Thyroid gland (tissue), 4 donors: Measurements from ENCODE around the gene UNKL. TPM values are rescaled to one million over a fixed set of nuclear protein-coding genes. Genes with fewer than 3 reads are reported as not detected.

Experiments used
- DNase-seq, 2 donors: peaks; one replicate each; pipeline ENCODE4 v3.0.0-alpha.2; 2019
- H3K27ac ChIP-seq, 3 donors: fragments of 200-600 bp; sonication (generic); 1 replicate in 2 of 3; 2 replicates in 1 of 3; pipeline ENCODE4 v1.5.1; 2016 to 2019; ENCODE audit warnings: mild to moderate bottlenecking in 1 of 3, moderate library complexity in 1 of 3
- H3K27me3 ChIP-seq: fragments of 200-600 bp; sonication (generic); one replicate; pipeline ENCODE4 v1.5.1; 2019
- H3K36me3 ChIP-seq, 2 donors: fragments of 200-600 bp; sonication (generic); one replicate each; pipeline ENCODE4 v1.5.1; 2016 to 2019
- H3K4me1 ChIP-seq, 2 donors: fragments of 200-600 bp; sonication (generic); one replicate each; pipeline ENCODE4 v1.5.1; 2017 to 2019
- H3K4me3 ChIP-seq, 3 donors: fragments of 200-600 bp; sonication (generic); replicated peaks in 1 of 3; 1 replicate in 2 of 3; 2 replicates in 1 of 3; pipeline ENCODE4 v1.5.1; 2016; ENCODE audit warnings: mild to moderate bottlenecking in 1 of 3
- H3K9me3 ChIP-seq: fragments of 200-600 bp; sonication (generic); one replicate; pipeline ENCODE4 v1.5.1; 2017
- POLR2A ChIP-seq, 2 donors: fragments of 450-650 bp; IDR thresholded peaks; one replicate each; pipeline ENCODE4 v1.6.1; 2017; ENCODE audit warnings: antibody characterized with exemption in 2 of 2, mild to moderate bottlenecking in 2 of 2, moderate library complexity in 1 of 2
- WGBS, 2 donors: methylation state at CpG; one replicate each; pipeline ENCODE4 v1.1.5; 2017; 5-methylcytosine and 5-hydroxymethylcytosine counted together
- intact Hi-C: fragments of 100-400 bp; cut with DNase I; formaldehyde crosslinking; loops from one replicate; pipeline ENCODE4 v1.15.1; 2023
- total RNA-seq, 4 donors: library from RNA; depleted of rRNA; stranded (reverse); fragments of >200 nt; gene quantifications; one replicate each; pipeline ENCODE4 v1.2.3, GENCODE V29; 2016
- TF ChIP-seq, protein P1 (sequence below), 6 experiments: fragments of 200-600 bp in 3 of 6; fragments of 450-650 bp in 3 of 6; sonication (generic) in 3 of 6; IDR thresholded peaks; one replicate each; pipeline ENCODE4 v1.5.1; 2016 to 2019; ENCODE audit warnings: antibody characterized with exemption in 6 of 6, mild to moderate bottlenecking in 2 of 6, inconsistent platforms in 1 of 6, moderate library complexity in 1 of 6

UNKL gene
- total RNA-seq, 4 donors from 2014 or later: 26.2 to 46.9 (median 31.3) TPM

DNA sequence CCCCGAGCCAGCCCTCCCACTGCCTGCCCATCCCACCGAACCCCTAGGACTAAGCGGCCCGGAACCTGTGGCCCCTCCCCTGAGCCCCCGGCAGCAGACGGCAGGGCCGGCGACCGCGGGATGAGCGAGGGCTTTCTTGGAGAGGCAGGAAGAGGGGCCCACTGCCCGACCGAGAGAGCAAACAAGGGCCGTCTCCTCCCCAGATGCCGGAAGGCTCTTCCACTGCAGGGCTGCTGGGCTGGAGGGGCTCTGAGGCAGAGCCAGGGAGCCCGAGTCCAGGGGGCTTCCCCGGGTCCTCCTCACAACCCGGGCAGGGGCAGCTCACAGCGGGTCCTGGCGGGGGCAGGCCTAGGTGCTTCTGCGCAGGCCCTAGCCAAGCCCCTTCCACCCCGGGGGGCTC, 19.3 kb upstream of the UNKL start:
- intact Hi-C loops: no loop called here
- no peaks in the 10 kb centered on the region for H3K27me3 ChIP-seq
- DNase-seq: no peak

DNA sequence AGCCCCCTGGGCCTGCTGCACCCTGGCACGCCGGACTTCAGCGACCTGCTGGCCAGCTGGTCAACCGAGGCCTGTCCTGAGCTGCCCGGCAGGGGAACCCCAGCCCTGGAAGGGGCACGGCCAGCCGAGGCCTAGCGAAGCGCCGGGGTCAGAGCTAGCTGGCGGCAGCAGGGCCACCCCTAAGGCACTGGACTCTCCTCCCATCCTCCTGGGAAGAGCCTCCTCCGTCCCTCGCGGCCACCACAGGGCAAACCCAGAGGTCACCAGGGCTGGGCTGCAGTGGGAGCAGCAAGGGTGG, 18.7 kb upstream of the UNKL start:
- Histone ChIP-seq H3K4me3 (no peak overlapping the region), H3K27ac (no peak overlapping the region), H3K9me3 (no peaks in the 10 kb centered on the region), H3K27me3 (no peaks in the 10 kb centered on the region), H3K4me1 (peaks cover 16 to 31% of the 10 kb centered on the region in 2 donors), H3K36me3 (no peaks in the 10 kb centered on the region)
- intact Hi-C loops: no loop called here
- TF ChIP-seq POLR2A (IDR thresholded peaks at IDR 0.05): no peak
- TF ChIP-seq, protein P1, sequence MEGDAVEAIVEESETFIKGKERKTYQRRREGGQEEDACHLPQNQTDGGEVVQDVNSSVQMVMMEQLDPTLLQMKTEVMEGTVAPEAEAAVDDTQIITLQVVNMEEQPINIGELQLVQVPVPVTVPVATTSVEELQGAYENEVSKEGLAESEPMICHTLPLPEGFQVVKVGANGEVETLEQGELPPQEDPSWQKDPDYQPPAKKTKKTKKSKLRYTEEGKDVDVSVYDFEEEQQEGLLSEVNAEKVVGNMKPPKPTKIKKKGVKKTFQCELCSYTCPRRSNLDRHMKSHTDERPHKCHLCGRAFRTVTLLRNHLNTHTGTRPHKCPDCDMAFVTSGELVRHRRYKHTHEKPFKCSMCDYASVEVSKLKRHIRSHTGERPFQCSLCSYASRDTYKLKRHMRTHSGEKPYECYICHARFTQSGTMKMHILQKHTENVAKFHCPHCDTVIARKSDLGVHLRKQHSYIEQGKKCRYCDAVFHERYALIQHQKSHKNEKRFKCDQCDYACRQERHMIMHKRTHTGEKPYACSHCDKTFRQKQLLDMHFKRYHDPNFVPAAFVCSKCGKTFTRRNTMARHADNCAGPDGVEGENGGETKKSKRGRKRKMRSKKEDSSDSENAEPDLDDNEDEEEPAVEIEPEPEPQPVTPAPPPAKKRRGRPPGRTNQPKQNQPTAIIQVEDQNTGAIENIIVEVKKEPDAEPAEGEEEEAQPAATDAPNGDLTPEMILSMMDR (IDR thresholded peaks at IDR 0.05): no peak
- DNase-seq: no peak
- WGBS, 2 donors: no CpG with 5 or more reads among the region's 14 CpGs

More for the DNA sequence above, 19.3 kb upstream of the UNKL start:
- H3K4me3 ChIP-seq: no peak overlapping the region
- H3K4me1 ChIP-seq: peaks cover 16 to 37% of the 10 kb centered on the region in 2 donors
- TF ChIP-seq, protein P1 (IDR thresholded peaks at IDR 0.05): no peak
- TF ChIP-seq POLR2A (IDR thresholded peaks at IDR 0.05): no peak
- WGBS, 2 donors: 60 to 79% methylated on average over 12 to 14 of the region's 22 CpGs
- H3K27ac ChIP-seq: no peak overlapping the region
- no peaks in the 10 kb centered on the region for H3K9me3 ChIP-seq
- no peaks in the 10 kb centered on the region for H3K36me3 ChIP-seq

DNA sequence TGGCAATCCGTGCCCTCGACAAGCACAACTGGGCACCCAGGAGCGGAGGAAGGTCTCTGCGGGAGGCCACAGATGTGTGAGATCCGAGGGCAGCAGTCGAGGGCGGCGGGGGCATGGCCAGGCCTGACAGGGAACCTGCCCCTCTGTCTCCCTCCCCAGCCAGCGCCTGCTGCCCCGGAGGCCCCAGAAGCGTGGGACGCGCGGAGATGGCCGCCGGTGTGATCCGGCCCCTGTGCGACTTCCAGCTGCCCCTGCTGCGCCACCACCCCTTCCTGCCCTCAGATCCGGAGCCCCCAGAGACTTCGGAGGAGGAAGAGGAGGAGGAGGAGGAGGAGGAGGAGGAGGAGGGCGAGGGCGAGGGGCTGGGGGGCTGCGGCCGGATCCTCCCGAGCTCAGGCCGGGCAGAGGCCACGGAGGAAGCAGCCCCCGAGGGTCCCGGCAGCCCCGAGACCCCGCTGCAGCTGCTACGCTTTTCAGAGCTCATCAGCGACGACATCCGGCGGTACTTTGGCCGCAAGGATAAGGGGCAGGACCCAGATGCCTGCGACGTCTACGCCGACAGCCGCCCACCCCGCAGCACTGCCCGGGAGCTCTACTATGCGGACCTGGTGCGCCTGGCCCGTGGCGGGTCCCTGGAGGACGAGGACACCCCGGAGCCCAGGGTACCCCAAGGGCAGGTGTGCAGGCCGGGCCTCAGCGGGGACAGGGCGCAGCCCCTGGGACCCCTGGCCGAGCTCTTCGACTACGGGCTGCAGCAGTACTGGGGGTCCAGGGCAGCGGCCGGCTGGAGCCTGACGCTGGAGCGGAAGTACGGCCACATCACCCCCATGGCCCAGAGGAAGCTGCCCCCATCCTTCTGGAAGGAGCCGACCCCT, 18.1 kb upstream of the UNKL start:
- no peak for TF ChIP-seq POLR2A (IDR thresholded peaks at IDR 0.05)
- TF ChIP-seq, protein P1 (IDR thresholded peaks at IDR 0.05): no peak
- Histone ChIP-seq H3K36me3 (no peaks in the 10 kb centered on the region), H3K27me3 (no peaks in the 10 kb centered on the region), H3K9me3 (no peaks in the 10 kb centered on the region), H3K4me1 (peaks cover 16 to 28% of the 10 kb centered on the region in 2 donors), H3K4me3 (no peak overlapping the region), H3K27ac (no peak overlapping the region)
- no peak for DNase-seq
- 84 to 86% methylated on average over 25 to 44 of the region's 63 CpGs for WGBS, 2 donors
- intact Hi-C loops: no loop called here

DNA sequence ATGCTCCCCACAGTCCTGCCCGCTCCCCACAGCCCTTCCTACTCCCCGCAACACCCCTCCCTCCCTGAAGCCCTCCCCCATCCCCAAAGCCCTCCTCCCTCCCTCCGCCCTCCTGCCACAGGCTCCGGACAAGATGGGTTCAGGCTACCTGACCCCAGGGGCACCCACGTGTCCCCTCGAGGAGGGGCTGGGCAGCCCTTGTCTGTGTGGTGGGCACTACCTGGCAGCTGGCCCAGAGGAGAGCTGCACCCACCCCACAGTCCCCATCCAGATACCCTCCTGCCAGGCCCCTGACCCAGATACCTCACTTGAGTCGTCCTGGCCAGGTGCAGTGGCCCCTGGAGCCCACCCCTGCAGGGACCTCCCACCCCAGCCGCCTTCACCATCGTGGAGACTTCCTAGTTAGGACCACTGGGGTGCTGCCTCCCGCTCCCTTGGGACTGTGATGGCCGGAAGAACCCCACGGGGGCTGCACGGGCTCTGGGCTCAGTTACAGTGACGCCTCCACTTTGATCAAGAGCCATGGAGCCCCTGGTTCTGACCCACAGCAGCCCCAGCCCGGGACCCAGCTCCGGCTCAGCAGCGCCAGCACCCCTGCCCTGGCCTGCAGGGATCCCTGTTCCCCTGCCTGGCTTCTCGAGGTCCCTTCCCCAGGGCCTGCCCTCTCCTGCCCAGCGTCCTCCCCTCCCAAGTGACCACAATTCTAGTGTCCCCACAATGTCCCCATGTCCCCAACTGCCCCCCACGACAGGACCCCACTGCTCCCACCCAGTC, 17.2 kb upstream of the UNKL start:
- no peak for DNase-seq
- TF ChIP-seq POLR2A (IDR thresholded peaks at IDR 0.05): no peak
- TF ChIP-seq, protein P1 (IDR thresholded peaks at IDR 0.05): no peak
- WGBS, 2 donors: 80 to 82% methylated on average over 10 to 11 of the region's 20 CpGs
- Histone ChIP-seq H3K9me3 (no peaks in the 10 kb centered on the region), H3K4me1 (peaks cover 16 to 28% of the 10 kb centered on the region in 2 donors), H3K27ac (no peak overlapping the region), H3K4me3 (no peak overlapping the region), H3K36me3 (no peaks in the 10 kb centered on the region), H3K27me3 (no peaks in the 10 kb centered on the region)
- intact Hi-C loops: no loop called here
